ENCODE measurements around the gene LIPE. TPM values are rescaled to one million over a fixed set of nuclear protein-coding genes. Genes with fewer than 3 reads are reported as not detected.

Gene LIPE
- total RNA-seq, 1 experiment from 2014 or later: 7.4 TPM

DNA sequence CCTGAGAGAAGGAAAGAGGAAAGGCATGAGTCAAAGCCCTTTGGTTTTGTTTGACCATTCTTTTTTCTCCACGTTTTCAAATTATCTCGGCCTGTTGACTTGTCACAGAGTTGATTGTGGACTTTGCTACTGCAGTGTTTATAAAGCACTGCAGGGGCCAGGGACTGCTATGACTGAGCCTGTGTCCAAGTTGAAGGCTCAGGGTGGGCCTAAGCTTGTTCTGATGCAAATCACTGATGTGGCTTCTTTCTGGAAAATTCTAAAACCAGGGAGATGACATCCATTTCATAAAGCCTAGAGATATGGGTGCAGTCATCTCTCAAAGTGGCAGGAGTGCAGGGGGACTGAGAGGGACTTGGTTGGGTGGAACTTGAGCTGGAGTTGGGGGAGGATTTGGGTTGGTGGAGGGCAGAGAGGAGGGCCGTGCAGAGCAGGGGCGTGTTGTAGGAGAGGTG lies 16.8 kb upstream of the LIPE start:
- DNase-seq (ENCODE audit: low read depth): no peak

DNA sequence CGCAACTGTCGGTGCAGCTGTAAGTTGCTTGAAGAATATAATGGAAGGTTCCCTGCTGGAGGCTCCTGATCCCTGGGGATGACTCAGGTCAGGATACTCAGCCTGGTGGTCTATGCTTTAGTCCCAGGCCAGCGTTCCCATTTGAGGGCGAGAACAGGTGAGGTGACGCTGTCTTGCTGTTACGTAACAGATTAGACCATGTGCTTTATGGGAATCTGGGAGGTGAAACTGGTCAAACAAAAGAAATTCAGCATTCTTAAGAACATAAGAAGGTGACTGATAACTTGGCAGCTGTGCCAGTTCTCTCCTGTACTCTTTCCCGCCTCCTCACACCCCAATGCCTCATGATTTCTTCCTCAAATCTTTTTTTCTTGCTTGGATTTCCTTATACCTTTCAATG lies 15.6 kb upstream of the LIPE start, which contains the start of gene CXCL17:
CXCL17 (minus strand) TSS at position 114 of the 400 bp plus-strand sequence. CDS start 114 bp downstream, outside the sequence.
- DNase-seq (ENCODE audit: low read depth): no peak

DNA sequence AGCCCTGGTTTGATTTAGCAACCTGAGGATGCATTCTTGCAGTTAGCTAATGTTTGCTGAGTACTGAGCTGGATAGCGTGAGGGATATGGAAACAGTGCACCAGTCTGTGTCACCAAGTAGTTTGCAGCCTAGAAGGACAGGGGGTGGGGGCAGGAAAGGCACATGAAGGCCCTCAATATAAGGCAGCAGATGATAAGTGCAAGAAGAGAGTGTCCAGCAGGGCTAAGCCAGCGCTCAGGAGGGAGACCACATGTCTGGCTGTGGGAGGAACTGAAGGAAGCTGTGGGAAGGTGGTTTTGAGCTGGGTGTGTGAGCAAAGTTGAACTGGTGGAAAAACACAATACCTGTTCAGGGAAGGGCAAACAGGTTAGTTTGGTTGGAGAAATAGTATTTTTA lies 13.9 kb upstream of the LIPE start:
- no peak for DNase-seq (ENCODE audit: low read depth)

DNA sequence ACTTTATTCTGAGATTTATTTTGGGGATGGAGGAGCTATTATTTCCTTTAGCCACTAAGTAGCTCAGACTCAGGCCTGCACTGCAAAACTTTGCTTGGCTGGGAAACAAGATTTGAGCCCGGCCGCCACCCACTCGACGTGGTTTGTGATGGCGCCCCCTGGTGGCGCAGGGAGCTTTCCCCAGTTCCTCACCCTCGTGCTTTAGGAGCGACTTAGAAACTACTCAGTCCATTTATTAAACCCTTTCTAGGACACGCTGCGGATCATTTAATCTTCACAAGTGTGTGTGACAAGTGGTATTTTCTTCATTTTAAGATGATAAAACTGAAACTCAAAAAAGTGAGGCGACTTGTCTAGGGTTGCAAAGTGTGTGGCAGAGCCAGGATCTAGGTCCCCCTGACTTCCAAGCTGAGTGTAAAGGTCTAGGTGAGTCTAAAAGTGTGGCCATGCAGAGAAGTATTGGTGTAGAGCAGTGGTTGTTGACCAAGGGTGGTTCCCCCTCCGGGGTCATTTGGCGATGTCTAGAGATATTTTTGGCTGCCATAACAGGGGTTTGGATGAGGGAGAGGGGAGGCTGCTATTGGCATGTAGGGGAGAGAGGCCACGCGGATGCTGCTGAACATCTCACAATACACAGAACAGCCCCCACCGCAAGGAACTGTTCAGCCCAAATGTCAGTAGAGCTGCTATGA lies 13.3 kb upstream of the LIPE start:
- DNase-seq (ENCODE audit: low read depth): peak; percentile 79

DNA sequence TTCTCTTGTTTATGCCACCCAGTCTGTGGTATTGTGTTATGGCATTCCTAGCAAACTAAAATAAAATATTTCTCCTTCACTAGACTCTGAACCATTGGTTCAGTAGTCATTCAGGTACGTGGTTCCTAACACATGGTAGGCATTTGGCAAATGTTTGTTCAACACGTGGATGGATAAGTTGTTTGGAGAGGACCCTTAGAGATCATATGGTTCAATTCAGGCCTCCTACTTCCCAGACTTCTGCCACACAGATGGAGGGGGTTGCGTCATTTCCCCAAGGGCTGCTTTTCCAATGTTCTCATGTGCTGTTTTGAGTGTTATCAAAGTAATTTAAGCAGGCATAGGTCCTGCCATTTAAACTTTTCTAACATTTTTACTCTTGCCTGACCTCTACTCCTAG lies 8.8 kb upstream of the LIPE start:
- DNase-seq (ENCODE audit: low read depth): no peak

DNA sequence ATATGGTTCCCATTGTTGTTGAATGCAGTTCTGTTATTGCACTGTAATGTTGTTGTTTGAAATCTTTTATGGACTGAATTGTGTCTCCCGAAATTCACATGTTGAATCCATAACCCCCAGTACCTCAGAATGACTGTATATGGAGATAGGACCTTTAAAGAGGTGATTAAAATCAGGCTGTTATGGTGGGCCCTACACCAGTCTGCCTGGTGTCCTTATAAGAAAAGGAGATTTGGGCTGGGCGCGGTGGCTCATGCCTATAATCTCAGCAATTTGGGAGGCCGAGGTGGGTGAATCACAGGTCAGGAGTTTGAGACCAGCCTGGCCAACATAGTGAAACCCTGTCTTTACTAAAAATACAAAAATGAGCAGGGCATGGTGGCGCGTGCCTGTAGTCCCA lies 8.1 kb upstream of the LIPE start:
- DNase-seq (ENCODE audit: low read depth): no peak

DNA sequence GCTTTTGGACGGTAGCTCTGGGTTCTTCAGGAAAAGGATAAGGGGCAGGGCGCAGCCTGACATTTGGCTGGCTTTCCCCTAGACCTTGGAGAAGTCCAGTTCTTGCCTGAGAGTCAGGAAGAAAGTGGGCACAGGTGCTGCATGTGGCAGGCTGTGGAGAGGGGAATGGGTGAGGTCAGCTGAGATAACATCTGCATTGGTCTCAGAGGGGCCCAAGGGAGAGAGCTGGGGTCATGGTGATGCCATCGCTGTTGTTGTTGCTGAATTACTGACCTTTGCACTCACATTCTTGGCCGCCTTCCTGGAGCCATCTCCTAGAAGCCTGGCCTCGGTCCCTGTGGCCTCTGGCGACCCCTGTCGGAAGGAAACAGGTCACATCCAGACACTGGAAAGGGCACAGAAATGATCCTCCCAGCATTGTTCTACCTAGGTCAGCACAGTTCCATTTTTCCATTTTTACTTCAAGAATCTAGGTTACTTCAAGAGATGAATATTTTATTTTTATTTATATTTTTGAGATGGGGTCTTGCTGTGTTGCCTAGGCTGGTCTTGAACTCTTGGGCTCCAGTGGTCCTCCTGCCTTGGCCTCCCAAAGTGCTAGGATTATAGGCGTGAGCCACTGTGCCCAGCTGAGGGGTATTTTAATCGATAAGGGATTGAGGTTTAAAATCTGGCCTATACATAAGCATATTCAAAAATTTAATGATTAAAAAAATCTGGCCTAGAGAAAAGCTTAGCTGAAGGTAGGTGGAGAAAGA lies 6.5 kb upstream of the LIPE start:
- peak; percentile 77 for DNase-seq (ENCODE audit: low read depth)

DNA sequence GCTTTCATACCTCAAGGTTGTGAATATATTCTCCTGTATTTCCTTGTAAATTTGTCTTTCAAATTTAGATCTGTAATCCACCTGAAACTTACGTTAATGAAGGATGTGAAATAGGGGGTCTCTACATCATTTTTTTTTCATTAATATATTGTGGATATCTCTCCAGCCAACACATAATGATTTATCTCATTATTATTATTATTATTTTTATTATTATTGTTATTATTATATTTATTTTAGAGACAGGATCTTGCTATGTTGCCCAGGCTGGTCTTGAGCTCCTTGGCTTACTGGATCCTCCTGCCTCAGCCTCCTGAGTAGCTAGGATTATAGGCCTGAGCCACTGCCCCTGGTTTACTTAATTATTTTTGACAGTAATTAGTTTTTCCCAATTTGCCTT lies 4.3 kb upstream of the LIPE start:
- no peak for DNase-seq (ENCODE audit: low read depth)

DNA sequence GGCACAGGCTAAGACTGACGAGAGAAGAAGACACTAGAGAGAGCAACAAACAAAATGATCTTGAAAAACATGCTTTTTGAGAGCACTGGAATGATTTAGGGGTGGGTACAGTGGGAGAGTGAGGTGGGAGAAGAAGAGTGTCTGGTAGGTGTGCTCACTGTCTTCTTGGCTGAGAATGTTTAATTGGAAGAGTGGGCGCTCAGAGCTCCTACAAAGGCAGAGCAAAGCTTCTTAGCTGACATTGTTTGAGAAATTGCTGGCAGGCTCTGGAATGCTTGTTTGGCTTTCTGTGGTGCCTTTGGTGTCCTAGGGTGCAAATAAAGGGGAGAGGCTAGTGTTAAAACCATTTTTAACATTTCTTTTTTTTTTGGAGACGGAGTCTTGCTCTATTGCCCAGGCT lies 1.5 kb upstream of the LIPE start:
- DNase-seq (ENCODE audit: low read depth): no peak

DNA sequence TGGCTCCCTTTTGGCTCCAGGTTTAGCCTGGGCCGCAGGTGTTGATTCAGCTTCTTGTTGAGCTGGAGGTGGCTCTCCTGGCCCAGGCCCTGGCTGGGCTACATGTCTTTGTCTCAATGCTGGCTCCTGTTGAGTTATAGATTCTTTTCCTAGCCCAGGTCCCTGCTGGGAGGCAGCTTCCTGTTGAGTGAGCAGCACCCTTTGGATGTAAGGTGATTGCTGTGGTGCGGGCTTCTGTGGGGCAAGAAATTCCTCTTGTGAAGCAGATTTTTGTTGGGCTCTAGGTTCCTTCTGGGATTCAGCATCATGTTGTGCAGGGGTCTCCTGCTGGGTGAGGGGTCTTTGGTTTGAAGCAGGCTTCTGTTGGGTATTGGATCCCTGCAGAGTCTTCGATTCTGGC lies 545 bp downstream of the LIPE start:
- no peak for DNase-seq (ENCODE audit: low read depth)

DNA sequence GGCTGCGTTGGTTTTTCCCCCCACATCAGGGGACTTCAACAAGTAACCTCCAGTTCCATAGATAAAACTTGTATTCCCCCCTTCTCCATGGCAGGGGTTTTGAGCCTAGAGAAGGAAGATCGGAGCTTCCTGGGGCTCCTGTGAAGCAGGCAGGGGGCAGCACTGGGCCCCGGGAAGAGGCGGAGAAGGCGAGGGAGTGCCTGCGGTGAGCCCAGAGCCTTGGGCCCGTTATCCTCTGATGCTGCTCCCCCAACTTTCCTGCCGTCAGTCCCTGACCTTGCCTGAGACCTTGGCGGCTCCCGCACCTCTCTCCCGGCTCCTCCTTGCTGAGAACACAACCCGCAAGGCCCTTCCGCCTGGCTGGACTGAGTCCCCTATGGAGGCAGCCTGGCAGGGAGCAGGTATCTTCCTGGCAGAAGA lies 2.5 kb downstream of the LIPE start:
- no peak for DNase-seq (ENCODE audit: low read depth)

DNA sequence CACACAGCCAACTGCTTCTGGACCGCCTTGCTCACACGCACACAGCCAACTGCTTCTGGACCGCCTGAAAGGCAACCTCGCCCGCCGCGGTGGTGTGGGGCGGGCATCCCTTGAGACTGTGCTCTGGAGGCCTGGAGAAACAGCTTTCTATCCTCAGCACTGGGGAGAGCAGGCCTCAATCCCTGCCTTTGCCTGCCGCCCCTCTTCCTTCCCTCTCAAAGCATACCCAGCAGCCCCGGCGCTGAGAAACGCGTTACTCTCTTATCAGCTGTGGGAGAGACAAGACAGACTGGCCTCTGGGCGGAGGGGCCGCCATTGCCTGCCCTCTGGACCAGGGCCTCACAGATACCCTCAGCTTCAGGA lies 2.9 kb downstream of the LIPE start:
- no peak for DNase-seq (ENCODE audit: low read depth)

DNA sequence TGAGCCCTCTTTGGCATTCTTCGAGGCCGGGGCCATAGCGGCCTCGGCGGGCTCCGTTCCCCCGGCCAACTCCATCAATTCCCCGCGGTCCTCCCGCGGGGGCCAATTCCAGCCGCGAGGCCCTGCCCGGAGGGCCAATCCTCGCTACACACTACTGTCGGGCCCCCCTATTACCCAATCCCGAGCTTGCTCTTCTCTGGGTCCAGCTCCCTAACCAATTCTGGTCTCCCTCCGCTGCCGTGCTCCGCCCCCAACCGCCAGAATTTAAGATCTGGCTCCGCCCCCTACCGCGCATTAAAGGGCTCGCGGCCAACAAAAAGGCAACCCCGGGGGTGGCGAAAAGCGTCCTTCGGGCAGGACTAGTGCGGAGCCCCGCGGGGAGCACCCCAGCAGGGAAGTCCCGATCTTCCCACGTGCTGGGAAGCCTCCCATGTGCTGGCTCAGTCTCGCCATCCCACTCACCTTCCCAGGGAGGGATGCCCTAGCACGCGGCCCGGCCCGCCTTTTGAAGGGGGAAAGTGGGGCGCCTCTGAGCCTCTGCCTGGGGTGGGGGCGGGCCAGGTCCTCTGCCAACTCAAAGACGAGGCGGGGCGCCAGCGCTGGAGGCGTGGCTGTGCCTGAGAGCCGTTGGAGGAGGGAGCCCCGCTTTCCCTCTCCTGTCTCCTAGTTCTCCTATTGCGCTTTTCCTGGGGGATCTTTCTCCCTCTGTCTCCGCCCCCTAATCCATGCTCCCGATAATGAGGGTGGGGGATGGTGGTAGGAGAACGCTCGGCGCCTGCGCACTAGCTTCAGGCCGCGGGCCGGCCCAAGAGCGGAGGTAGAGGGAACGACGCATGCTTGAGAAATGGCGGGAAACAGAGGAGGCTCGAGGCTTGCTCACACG lies 3.5 kb downstream of the LIPE start:
- DNase-seq (ENCODE audit: low read depth): peak; percentile 90

DNA sequence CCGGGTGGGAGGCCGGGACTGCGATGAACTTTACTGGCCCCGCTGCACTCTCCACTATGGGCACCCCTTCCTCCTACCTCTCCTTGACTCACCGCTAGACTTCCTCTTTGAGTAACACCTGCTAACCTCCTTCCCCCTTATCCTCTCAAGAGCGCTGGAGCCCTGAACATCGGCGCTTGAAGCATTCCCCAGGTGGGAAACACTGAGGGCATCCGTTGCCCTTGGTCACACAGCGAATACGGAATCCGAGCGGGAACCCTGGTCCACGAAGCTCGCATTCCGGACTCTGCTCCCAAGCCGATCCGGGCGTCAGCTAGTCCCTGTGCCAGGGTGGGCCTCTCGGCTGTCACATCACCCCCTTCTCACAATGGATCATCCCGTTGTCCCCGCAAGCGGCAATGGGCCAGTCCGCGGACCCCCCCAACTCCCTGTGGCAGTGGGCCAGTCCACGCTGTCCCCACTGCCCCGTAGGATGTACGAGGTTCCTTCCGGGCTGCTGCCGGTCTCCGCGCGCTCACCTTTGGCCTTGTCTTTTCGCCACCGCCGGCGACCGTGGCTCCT lies 4.2 kb downstream of the LIPE start:
- DNase-seq (ENCODE audit: low read depth): no peak

DNA sequence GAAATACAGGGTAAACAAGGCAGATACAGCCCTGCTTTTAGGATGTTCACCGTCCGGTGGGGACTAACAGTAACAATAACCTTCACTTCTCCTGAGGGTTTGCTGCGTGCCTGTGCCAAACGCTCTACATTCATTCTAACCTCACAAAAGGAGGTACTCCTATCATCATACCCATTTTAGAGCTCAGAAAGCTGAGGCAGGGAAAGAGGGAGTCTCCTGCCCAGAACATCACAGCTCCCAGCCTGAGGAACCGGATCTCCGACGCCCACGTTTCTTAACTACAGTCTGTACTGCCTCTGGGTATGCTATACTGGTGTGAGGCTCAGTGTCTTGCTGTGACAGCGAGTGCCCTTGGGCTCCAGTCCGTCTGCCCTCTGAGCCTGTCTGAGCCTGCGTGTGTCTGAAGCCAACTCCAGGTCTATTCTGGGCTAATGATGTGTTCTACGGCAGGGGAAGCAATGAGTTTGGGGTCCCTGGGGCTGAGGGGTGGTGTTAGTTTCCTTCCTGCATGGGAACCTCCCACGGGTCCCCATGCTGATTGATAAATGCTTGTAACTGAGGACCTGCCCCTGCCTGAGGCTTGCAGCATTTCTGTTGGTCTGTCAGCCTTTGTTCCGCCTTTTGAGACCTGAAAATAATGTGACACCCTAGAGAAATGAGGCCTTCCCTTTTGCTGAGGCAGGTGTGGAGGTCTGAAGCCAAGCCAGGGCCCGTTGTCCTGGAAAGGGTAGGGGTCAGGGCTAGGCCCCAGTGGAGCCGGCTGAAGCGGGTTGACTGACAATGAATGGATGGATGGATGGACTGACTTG lies 4.9 kb downstream of the LIPE start:
- DNase-seq (ENCODE audit: low read depth): no peak

DNA sequence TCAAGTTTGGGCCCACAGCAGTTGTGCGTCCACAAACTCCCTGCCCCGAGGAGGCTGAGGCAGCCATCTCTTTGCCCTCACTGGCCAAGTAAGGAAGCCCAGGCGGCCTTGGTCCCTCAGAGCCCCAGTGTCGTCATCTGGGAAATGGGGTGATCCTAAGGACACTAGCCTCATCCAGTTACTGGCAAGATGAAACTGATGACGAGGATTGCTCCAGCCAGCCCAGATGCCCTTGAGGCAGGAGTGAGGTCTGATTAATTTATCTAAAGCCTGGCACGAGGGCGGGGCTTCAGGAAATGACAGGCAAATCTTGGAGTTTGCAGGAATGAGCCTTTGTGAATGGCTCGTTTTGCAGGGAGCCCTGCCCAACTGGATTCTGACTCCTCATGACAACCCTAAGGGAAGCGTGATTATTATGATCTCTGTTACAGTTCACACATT lies 5.6 kb downstream of the LIPE start:
- DNase-seq (ENCODE audit: low read depth): peak; percentile 51

DNA sequence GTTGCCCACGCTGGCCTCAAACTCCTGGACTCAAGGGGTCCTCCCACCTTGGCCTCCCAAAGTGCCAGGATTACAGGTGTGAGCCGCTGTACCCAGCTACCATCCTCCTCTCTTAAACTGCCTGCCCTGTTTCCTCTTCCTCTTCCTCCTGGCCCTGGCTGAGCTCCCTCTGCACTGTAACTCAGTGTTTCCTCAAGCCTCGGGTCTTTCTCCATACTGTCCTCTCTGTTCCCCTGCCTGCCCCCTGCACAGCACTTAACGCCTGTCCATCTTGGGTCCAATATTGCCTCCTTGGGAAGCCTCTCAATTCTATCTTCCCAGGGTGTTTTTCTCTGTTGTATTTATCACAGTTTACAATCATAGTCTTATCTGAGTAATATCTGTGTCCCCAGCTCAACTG lies 6.1 kb downstream of the LIPE start:
- no peak for DNase-seq (ENCODE audit: low read depth)

DNA sequence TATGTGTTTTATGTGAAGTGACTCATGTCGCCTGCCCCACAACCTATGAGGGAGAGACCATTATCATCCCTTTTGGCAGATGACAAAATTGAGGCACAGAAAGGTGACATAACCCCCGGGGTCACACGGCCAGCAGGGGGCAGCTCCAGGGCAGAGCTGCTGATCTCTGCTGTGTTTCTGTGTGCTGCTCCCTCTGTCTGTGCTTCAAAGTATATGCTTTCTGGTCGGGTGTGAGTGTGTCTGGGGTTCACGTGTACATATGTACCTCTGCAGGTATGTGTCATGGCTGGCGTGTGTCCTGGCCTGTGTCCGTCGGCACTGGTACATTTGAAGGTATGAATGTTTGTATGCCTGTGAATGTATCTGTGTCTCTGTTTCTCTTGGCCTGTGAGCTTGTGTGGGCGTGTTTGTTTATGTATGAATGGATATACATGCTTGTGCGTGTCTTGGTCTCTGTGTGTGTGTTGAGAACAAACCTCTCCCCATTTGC lies 7.1 kb downstream of the LIPE start:
- peak; percentile 70 for DNase-seq (ENCODE audit: low read depth)

DNA sequence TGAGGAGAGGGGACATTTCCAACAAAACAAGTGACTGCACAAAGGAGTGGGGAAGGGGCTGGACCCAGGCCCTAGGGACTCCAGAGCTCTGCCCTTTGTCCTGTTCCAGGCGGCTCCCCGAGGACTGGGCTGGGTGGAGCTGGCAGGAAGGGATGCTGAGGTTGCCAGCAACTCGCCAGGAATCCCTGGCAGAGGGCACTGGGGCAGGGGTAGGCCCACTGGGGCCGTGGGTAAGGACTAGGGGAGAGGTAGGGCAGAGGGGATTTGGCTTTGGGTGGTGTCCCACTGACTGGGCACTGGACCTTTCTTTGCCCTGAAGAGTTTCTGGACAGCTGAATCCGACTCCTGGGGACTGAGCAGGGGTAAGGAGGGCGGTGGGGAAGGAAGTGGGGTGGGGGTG lies 7.9 kb downstream of the LIPE start:
- no peak for DNase-seq (ENCODE audit: low read depth)

DNA sequence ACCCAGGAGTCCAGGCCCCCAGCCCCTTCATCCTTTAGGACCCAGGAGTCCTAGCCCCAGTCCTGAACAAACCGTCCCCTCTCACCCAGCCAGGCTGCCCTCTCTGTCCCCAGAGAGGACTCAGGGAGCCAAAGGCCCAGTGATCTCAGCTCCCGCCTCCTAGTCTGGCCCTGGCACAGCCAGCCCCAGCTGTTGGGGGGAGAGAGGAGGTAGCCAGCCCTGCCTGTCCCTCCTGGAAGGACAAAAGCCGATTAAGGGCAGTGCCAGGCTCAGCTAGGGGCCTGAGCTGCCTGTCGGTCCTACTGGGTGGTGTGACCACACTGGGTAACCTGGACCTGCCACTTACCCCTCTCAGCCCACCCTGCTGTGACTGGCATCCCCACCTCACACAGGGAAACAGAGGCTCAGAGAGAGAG lies 14.5 kb downstream of the LIPE start:
- no peak for DNase-seq (ENCODE audit: low read depth)

DNA sequence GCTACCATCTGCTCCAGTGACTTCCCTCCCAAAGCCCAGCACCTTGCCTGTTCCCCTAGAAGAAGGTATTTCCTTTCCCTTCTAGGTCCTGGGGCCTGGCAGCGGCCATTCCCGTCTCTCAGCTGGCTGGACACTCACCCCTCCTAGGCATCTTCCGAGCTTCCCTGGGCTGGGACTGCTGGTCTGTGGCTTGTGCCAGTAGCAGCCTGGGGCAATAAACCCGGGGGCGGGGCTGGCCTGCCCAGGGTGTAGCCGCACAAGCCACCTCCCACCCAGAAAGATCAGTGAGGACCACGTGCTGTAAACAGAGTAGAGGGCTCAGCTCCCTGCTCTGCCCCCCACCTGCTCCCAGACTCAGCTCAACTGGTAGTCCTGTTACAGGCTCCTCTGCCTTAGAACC lies 15.0 kb downstream of the LIPE start:
- no peak for DNase-seq (ENCODE audit: low read depth)

Measured in Daoy (cell line).